CD4-positive, alpha-beta T cell (primary cell): Measurements from ENCODE around the gene C9orf43. TPM values are rescaled to one million over a fixed set of nuclear protein-coding genes. Genes with fewer than 3 reads are reported as not detected.

Experiments
- ATAC-seq: fragments of 200-7000 bp; cut with Tn5 transposase; one replicate; pipeline ENCODE4 v1.10.0; 2022; ENCODE audit warnings: mild to moderate bottlenecking; ENCODE audit not compliant: poor library complexity
- CTCF ChIA-PET: fragments of 350-600 bp; sonication (Branson Sonifier 250); formaldehyde crosslinking; loops from one replicate; lab custom pipeline; 2021; ENCODE audit warnings: antibody characterized with exemption, inconsistent platforms; lab: Charles Lee
- POLR2A ChIA-PET: fragments of 350-600 bp; sonication (Branson Sonifier 250); formaldehyde crosslinking; loops from one replicate; lab custom pipeline; 2021; ENCODE audit warnings: antibody characterized with exemption, inconsistent platforms; lab: Charles Lee
- DNase-seq, 14 experiments: peaks; one replicate each; pipeline ENCODE4 v3.0.0-alpha.2; 2013 to 2020; ENCODE audit warnings: mixed read lengths in 2 of 14
- H3K27ac ChIP-seq, 2 donors: one replicate each; pipeline versions ENCODE4 v1.5.1 to v1.7.0; 2013; ENCODE audit warnings: low read length in 2 of 2, low read depth in 1 of 2, mild to moderate bottlenecking in 1 of 2
- H3K27me3 ChIP-seq, 2 experiments: 1 replicate in 1 of 2; 2 replicates in 1 of 2; pipeline versions ENCODE4 v1.6.1 to v1.7.0; 2013; ENCODE audit warnings: low read length in 2 of 2, control low read depth in 1 of 2, mild to moderate bottlenecking in 1 of 2, moderate library complexity in 1 of 2; ENCODE audit not compliant: insufficient read depth in 2 of 2, control insufficient read depth in 1 of 2
- H3K36me3 ChIP-seq: one replicate; pipeline ENCODE4 v1.6.1; 2013; ENCODE audit warnings: low read length, control low read depth; ENCODE audit not compliant: insufficient read depth
- H3K4me1 ChIP-seq: one replicate; pipeline ENCODE4 v1.6.1; 2013; ENCODE audit warnings: low read length, control low read depth; ENCODE audit not compliant: insufficient read depth
- H3K4me3 ChIP-seq: one replicate; pipeline ENCODE4 v1.5.1; 2013; ENCODE audit warnings: mild to moderate bottlenecking, low read length, moderate library complexity
- H3K9me3 ChIP-seq, 2 experiments: 1 replicate in 1 of 2; 2 replicates in 1 of 2; pipeline versions ENCODE4 v1.6.1 to v1.7.0; 2013; ENCODE audit warnings: low read length in 2 of 2, mild to moderate bottlenecking in 2 of 2, control low read depth in 1 of 2, moderate library complexity in 1 of 2; ENCODE audit not compliant: control insufficient read depth in 1 of 2, insufficient read depth in 1 of 2
- H3K27ac Mint-ChIP-seq: one replicate; pipeline ENCODE4 v1.8.0; 2020; ENCODE audit warnings: mixed read lengths
- H3K27me3 Mint-ChIP-seq: one replicate; pipeline ENCODE4 v1.8.0; 2021; ENCODE audit warnings: mixed read lengths
- H3K36me3 Mint-ChIP-seq: one replicate; pipeline ENCODE4 v1.8.0; 2021; ENCODE audit warnings: low read depth, mixed read lengths
- H3K4me1 Mint-ChIP-seq: one replicate; pipeline ENCODE4 v1.8.0; 2021; ENCODE audit warnings: low read depth, mixed read lengths
- H3K4me3 Mint-ChIP-seq: one replicate; pipeline ENCODE4 v1.8.0; 2020; ENCODE audit warnings: mild to moderate bottlenecking, mixed read lengths
- H3K9me3 Mint-ChIP-seq: one replicate; pipeline ENCODE4 v1.8.0; 2020; ENCODE audit warnings: mixed read lengths
- intact Hi-C, 2 experiments: fragments of 100-400 bp; cut with DNase I in 1 of 2; cut with micrococcal nuclease in 1 of 2; formaldehyde crosslinking; loops; one replicate each; pipeline versions ENCODE4 v1.15.1 to v1.9.0; 2023 to 2025; cut with DNase I, micrococcal nuclease
- total RNA-seq, 174 experiments: library from RNA in 2 of 174; stranded (reverse) in 2 of 174; gene quantifications; one replicate each; pipeline ENCODE4 v1.2.3 and lab custom pipeline; 2021 to 2026
- TF ChIP-seq, protein P1 (sequence below): fragments of 200-600 bp; IDR thresholded peaks from one replicate; pipeline ENCODE4 v1.8.0; 2022; ENCODE audit warnings: antibody characterized with exemption, mild to moderate bottlenecking

C9orf43 gene
- total RNA-seq, 2 experiments from 2014 or later: 0.60 to 0.95 TPM

DNA sequence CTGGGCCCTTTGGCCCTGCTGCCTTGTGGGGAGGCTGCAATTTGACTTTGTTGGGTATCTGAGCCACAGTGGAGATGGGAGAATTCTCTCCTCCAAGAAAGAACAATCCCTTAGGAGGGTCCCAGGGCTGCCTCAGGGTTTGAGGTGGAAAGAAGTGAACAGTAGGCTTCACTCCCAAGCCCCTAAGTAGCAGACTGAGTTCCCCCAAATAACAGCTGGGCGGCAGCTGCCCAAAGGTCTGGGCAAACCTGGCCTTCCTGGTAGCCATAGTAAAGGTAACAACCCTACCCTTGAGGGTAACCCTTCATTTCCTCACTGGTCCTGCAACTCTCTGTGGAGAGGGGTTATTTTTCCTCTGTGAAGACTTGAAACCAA lies 53.7 kb downstream of the C9orf43 start:
- CTCF ChIA-PET: no interaction called here

DNA sequence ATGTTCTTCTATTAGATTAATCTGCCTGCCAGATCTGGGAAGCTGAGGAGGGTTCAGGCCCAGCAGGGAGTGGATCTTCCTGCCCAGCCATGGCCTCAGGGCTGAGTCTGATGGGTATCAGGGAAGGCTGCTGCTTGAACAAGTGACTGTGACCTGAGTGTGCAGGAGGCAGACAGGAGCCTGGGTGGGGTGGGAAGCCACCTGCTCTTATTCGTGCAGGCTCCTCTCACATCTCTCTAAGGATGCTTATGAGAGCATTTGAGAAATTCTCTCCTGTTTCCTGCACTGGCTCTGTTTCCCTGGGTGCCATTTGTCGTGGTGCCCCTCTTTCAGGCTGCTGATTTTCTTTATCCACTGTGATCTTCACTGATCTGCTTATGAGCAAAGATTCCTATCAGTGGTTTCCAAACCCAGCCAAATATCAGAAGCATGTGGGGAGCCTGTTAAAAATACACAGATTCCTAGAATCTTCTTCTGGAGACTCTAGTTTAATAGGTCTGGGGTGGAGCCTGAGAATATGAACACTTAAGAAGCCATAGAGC lies 55.1 kb downstream of the C9orf43 start:
- intact Hi-C loops: no loop called here
- Histone ChIP-seq H3K27me3 (no peaks in the 10 kb centered on the region), H3K27ac (no peak overlapping the region), H3K4me1 (no peaks in the 10 kb centered on the region), H3K4me3 (no peak overlapping the region), H3K9me3 (no peaks in the 10 kb centered on the region), H3K36me3 (no peaks in the 10 kb centered on the region)
- no peaks in the 10 kb centered on the region for H3K36me3 Mint-ChIP-seq
- H3K27me3 Mint-ChIP-seq: no peaks in the 10 kb centered on the region
- CTCF ChIA-PET: interaction anchor here (0.6 kb wide), 1 partner anchor 11 kb away, joined by 3 read pairs; no protein-coding TSS in a partner anchor
- TF ChIP-seq, protein P1, sequence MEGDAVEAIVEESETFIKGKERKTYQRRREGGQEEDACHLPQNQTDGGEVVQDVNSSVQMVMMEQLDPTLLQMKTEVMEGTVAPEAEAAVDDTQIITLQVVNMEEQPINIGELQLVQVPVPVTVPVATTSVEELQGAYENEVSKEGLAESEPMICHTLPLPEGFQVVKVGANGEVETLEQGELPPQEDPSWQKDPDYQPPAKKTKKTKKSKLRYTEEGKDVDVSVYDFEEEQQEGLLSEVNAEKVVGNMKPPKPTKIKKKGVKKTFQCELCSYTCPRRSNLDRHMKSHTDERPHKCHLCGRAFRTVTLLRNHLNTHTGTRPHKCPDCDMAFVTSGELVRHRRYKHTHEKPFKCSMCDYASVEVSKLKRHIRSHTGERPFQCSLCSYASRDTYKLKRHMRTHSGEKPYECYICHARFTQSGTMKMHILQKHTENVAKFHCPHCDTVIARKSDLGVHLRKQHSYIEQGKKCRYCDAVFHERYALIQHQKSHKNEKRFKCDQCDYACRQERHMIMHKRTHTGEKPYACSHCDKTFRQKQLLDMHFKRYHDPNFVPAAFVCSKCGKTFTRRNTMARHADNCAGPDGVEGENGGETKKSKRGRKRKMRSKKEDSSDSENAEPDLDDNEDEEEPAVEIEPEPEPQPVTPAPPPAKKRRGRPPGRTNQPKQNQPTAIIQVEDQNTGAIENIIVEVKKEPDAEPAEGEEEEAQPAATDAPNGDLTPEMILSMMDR: no peak
- H3K9me3 Mint-ChIP-seq: peaks cover 5% of the 10 kb centered on the region
- no peak overlapping the region for H3K4me3 Mint-ChIP-seq
- H3K27ac Mint-ChIP-seq: no peak overlapping the region
- H3K4me1 Mint-ChIP-seq: no peaks in the 10 kb centered on the region
- no peak for ATAC-seq
- DNase-seq: no peak
- POLR2A ChIA-PET: no interaction called here

More for the DNA sequence above, 53.7 kb downstream of the C9orf43 start:
- ATAC-seq: no peak
- H3K36me3 ChIP-seq: no peaks in the 10 kb centered on the region
- H3K27ac ChIP-seq: no peak overlapping the region
- H3K36me3 Mint-ChIP-seq: no peaks in the 10 kb centered on the region
- no peaks in the 10 kb centered on the region for H3K4me1 ChIP-seq
- POLR2A ChIA-PET: no interaction called here
- H3K9me3 Mint-ChIP-seq: peaks cover 5% of the 10 kb centered on the region
- no peaks in the 10 kb centered on the region for H3K27me3 Mint-ChIP-seq
- TF ChIP-seq, protein P1: no peak
- no peaks in the 10 kb centered on the region for H3K4me1 Mint-ChIP-seq
- H3K27me3 ChIP-seq: no peaks in the 10 kb centered on the region
- intact Hi-C loops: no loop called here
- no peak for DNase-seq
- H3K4me3 Mint-ChIP-seq: no peak overlapping the region
- H3K27ac Mint-ChIP-seq: no peak overlapping the region
- H3K4me3 ChIP-seq: no peak overlapping the region
- no peaks in the 10 kb centered on the region for H3K9me3 ChIP-seq

GRCh38 chr9:113467183-113467582 lies 56.6 kb downstream of the C9orf43 start:
- Mint-ChIP-seq H3K36me3 (no peaks in the 10 kb centered on the region), H3K27me3 (no peaks in the 10 kb centered on the region), H3K27ac (no peak overlapping the region), H3K4me1 (no peaks in the 10 kb centered on the region), H3K9me3 (peaks cover 5% of the 10 kb centered on the region), H3K4me3 (no peak overlapping the region)
- Histone ChIP-seq H3K27ac (no peak overlapping the region), H3K36me3 (no peaks in the 10 kb centered on the region), H3K9me3 (no peaks in the 10 kb centered on the region), H3K27me3 (no peaks in the 10 kb centered on the region), H3K4me3 (no peak overlapping the region), H3K4me1 (no peaks in the 10 kb centered on the region)
- no peak for ATAC-seq
- POLR2A ChIA-PET: no interaction called here
- DNase-seq: no peak
- CTCF ChIA-PET: no interaction called here
- intact Hi-C loops: no loop called here
- TF ChIP-seq, protein P1: no peak
